ENCODE results near the gene SH2D2A. TPM values are rescaled to one million over a fixed set of nuclear protein-coding genes. Genes with fewer than 3 reads are reported as not detected.

The SH2D2A gene
- total RNA-seq, 1 donor from 2014 or later: 2.2 TPM

DNA sequence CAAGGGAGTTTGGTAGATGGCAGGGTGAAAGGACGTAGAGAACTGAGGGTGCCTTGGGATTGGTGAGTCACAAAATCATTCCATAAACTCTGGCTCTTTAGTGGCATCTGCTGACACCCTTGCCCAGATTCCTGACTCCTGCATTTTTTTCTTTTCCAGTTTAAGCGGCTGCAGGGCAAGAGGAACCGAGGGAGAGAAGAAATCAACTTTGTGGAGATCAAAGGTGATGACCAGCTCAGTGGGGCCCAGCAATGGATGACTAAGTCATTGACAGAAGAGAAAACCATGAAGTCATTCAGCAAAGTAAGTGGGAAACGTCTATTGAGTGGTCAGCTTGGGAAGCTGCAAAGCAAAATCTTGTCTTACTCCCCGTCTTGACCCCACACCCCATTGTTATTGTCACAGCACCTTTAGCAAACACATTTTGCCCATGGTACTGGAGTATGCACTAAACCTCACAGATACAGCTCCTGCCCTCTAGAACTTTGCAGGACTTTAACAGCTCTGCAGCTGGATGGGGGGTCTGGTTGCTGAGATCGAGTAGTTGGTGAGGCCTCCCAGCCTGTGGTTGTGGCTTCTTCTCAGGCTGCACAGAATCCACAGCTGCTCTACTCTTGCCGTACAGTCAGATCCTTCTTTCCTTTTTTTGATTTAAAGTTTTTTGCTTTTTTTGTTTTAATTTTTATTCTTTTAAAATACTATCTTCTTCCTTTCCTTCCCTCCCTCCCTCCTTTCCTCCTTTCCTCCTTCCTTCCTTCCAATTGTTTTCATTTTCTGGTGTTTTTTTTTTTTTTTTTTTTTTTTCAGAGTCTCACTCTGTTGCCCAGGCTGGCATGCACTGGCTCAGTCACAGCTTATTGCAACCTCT, 21.9 kb downstream of the SH2D2A start:
- no peak for ATAC-seq
- DNase-seq (ENCODE audit: missing footprints): no peak
- intact Hi-C loops (cut with DNase I): no loop called here

DNA sequence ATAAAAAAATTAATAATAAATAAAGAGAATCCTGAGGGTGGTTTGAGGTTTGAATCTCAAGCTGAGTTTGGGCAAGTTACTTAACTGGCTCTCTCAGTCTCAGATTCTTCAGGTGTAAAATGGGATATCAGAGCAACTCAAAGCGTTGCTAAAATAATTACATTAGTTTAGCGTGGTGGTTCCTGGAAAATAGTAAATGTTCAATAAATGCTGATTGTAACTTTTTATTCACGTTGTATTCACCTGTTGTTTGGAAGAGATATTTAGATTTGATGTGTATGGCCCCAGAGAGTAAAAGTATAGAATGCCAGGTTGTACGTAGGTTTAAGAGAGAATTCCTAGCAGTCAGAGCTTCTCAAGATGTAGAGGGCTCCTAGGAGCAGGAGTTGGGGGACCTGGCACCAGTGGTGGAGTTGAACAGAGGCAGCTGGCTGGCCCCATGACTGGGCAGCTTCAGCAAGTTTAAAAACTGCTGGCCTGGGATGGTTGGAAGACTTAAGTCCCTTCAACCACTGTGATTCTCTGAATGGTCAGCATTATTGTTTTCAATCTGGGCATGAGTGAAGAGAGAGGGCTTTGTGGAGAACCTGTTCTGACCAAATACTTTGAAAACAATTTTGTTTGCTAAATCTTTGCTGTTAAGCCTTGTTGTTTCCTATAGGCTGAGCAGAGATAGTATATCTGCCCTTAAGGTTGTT, 26.9 kb downstream of the SH2D2A start:
- intact Hi-C loops (cut with DNase I): no loop called here
- DNase-seq (ENCODE audit: missing footprints) (no peak), ATAC-seq (no peak)

DNA sequence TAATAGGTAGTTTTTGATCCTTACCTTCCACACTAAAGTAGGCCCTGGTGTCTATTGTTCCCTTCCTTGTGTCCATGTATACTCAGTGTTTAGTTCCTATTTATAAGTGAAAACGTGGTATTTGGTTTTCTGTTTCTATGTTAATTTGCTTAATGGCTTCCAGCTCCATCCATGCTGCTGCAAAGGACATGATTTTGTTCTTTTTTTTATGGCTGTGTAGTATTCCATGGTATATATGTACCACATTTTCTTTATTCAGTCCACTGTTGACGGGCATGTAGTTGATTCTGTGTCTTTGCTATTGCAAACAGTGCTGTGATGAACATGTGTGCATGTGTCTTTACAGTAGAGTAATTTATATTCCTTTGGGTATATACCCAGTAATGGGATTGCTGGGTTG, 28.5 kb downstream of the SH2D2A start:
- intact Hi-C loops (cut with DNase I): no loop called here
- no peak for DNase-seq (ENCODE audit: missing footprints)
- no peak for ATAC-seq

- intact Hi-C loops (cut with DNase I): no loop called here
- ATAC-seq: no peak
Measured at GRCh38 chr1:156786640-156787039, 30.0 kb downstream of the SH2D2A start.

GRCh38 chr1:156785458-156785857, 31.2 kb downstream of the SH2D2A start:
- no peak for DNase-seq (ENCODE audit: missing footprints)
- intact Hi-C loops (cut with DNase I): no loop called here
- ATAC-seq: no peak

More at GRCh38 chr1:156786640-156787039, 30.0 kb downstream of the SH2D2A start:
- DNase-seq (ENCODE audit: missing footprints): no peak

DNA sequence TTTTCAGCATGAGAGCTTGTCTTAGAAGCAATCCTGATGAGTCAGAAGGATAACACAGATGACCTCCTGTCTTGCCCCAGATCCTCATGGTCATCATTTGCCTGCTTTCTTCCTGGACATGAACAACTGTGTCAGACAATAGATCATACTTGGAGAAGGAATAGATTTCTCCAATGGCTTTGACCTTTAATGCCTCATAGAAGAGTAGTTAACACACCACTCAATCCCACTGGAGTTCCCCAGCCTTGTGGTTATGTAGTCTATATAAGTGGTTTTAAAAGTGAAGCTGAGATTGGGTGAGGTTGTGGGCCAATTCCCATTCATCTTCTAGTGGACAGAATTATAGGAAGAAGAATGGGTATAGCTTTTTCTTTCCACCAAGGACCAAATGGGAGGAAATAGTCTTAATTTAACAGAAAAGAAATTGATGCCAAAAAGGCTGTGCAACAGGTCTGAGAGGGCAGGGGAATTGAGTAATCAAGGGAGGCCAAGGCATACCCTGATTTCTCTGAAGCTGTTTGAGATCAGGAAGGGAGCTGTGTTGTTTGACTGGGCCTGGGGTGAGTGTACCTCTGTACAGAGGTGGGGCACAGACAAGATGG, 35.0 kb downstream of the SH2D2A start:
- intact Hi-C loops (cut with DNase I): no loop called here
- DNase-seq (ENCODE audit: missing footprints) (no peak), ATAC-seq (no peak)

DNA sequence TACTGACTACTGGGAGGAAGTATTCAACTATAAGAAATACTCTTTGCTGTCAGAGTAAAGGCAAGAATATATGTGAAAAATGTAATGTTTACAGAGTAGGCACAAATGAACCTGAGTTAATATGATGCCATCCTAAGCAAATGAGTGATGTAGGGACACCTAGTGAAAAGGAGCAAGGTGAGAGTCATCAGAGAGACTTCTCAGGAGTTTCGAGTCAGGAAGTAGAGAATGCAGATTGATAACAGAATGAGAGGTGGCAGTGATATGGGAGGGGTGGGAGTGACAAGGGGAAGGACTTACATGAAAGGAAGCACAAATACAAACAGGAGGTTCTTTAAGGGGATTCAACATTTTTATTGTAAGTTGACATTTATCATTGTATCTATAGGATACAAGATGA, 39.1 kb downstream of the SH2D2A start:
- no peak for DNase-seq (ENCODE audit: missing footprints)
- intact Hi-C loops (cut with DNase I): no loop called here
- ATAC-seq: no peak

- DNase-seq (ENCODE audit: missing footprints): no peak
- intact Hi-C loops (cut with DNase I): no loop called here
- no peak for ATAC-seq
Measured at GRCh38 chr1:156776942-156777341, 39.7 kb downstream of the SH2D2A start.

- ATAC-seq (no peak), DNase-seq (ENCODE audit: missing footprints) (no peak)
- intact Hi-C loops (cut with DNase I): no loop called here
Measured at GRCh38 chr1:156775799-156776198, 40.8 kb downstream of the SH2D2A start.

- DNase-seq (ENCODE audit: missing footprints) (no peak), ATAC-seq (no peak)
- intact Hi-C loops (cut with DNase I): no loop called here
Measured at GRCh38 chr1:156773607-156774006, 43.0 kb downstream of the SH2D2A start.

GRCh38 chr1:156772728-156773497, 43.7 kb downstream of the SH2D2A start:
- DNase-seq (ENCODE audit: missing footprints): no peak
- intact Hi-C loops (cut with DNase I): no loop called here
- peak; percentile 79 for ATAC-seq

GRCh38 chr1:156772222-156772621, 44.4 kb downstream of the SH2D2A start:
- intact Hi-C loops (cut with DNase I): no loop called here
- no peak for ATAC-seq
- no peak for DNase-seq (ENCODE audit: missing footprints)

GRCh38 chr1:156768610-156769295, 47.9 kb downstream of the SH2D2A start:
- intact Hi-C loops (cut with DNase I): no loop called here
- ATAC-seq (no peak), DNase-seq (ENCODE audit: missing footprints) (no peak)

- DNase-seq (ENCODE audit: missing footprints) (no peak), ATAC-seq (peak; percentile 6)
- intact Hi-C loops (cut with DNase I): loop anchor here (1.0 to 2.0 kb wide), 3 partner anchors 17 to 40 kb away; partner anchors contain the start of genes HDGF, ISG20L2, METTL25B and MRPL24
Measured at GRCh38 chr1:156767879-156768604, 48.6 kb downstream of the SH2D2A start.

DNA sequence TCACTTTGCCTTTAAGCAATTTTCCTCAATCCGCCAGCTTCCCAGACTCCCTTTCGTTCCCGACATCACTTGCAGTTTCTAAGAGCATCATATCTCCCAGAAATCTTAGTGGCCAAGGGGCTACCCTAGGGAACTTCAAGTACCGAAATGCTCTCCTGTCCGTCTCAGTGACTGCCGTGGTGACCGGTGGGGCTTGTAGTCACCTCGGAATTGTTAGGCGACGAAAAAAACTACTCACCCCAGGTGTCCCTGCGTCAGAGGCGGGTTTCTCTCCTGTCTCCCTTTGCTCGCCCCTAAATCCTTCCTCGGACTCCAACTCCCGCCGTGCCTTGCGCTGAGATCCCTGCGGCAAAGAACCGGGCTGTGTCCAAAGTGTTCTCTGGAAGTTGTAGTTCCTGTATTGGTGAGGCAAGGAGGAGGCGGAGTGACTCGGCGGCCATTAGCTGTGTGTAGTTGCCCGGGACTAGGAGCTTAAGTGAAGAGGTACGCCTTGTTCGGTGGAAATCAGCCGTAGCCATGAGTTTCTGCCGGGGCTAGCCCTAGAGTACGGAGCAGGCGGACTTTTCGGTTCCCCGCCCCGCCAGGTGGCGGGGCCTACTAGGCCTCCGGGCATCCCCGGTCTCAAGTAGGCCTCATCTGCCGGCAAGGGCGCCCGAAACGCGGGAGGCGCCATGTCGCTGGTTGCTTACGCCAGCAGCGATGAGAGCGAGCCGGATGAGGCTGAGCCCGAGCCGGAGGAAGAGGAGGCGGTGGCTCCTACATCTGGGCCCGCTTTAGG, 49.4 kb downstream of the SH2D2A start, which contains the start of gene PRCC:
Gene PRCC, plus strand, starts transcription at position 435 of the 778 bp plus-strand sequence. Its CDS starts 237 bp downstream, at position 672.
- intact Hi-C loops (cut with DNase I): loop anchor here (1.0 to 2.0 kb wide), 3 partner anchors 16 to 39 kb away; partner anchors contain the start of genes HDGF, ISG20L2, METTL25B and MRPL24
- DNase-seq (ENCODE audit: missing footprints): peak; percentile 98
- peak; percentile 96 for ATAC-seq

DNA sequence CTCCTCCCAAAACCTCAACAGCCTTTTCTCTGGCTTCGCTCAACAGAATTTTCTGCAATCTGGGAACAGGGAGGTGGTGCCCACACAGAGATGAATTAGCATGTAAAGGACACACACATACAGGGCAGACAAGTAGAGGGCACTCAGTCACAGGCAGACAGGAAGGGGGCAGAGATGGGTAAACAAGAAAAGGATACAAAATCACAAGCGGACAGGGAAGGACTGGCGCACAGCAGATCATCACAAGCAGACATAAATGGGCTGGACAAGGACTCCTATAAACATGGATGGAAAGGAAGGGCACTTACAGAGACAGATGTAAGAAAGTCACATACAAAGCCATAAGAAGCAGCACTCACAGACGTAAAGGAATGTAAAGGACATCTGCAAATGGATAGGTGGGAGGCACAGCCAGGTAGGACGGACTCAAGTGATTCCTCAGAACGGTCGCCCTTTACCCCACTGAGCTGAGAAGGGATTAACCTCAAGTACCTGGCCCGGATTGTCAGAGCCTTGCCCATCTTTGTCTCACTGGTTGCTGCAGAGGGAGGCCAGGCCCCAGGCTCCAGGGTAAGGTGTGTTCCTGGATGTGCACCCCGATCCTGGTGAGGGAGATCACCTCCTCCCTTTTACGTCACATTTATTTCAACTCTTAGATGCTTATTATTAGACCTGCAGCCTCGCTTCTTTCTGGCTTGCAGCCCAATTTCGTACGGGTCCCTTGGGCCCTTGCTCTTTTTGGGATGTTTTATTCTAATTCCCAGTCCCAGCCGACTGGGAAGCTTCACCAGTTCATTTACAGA, 50.1 kb downstream of the SH2D2A start:
- intact Hi-C loops (cut with DNase I): loop anchor here (1.0 to 2.0 kb wide), 3 partner anchors 16 to 38 kb away; partner anchors contain the start of genes HDGF, ISG20L2, METTL25B and MRPL24
- ATAC-seq: peak; percentile 12
- DNase-seq (ENCODE audit: missing footprints): no peak

All from Right ventricle myocardium inferior (tissue), 1 donor.